Gastroesophageal sphincter (tissue), 3 donors: ENCODE results near the gene PRKG1.

Source experiments
- EP300 ChIP-seq: sonication (generic); formaldehyde crosslinking; IDR thresholded peaks from one replicate; pipeline ENCODE4 v1.6.1; 2017; ENCODE audit warnings: antibody characterized with exemption, mild to moderate bottlenecking
- POLR2A ChIP-seq, 2 donors: fragments of 450-650 bp; IDR thresholded peaks; one replicate each; pipeline ENCODE4 v1.6.1; 2017; ENCODE audit warnings: antibody characterized with exemption in 2 of 2, mild to moderate bottlenecking in 2 of 2, moderate library complexity in 1 of 2
- POLR2AphosphoS5 ChIP-seq: sonication (generic); formaldehyde crosslinking; IDR thresholded peaks from one replicate; pipeline ENCODE4 v1.6.1; 2017; ENCODE audit warnings: antibody characterized with exemption
- TF ChIP-seq, protein P1 (sequence below), 4 experiments: fragments of 200-600 bp in 2 of 4; fragments of 450-650 bp in 2 of 4; sonication (generic) in 1 of 4; IDR thresholded peaks; one replicate each; pipeline ENCODE4 v1.5.1; 2017 to 2019; ENCODE audit warnings: antibody characterized with exemption in 4 of 4, mild to moderate bottlenecking in 2 of 4, moderate library complexity in 2 of 4

DNA sequence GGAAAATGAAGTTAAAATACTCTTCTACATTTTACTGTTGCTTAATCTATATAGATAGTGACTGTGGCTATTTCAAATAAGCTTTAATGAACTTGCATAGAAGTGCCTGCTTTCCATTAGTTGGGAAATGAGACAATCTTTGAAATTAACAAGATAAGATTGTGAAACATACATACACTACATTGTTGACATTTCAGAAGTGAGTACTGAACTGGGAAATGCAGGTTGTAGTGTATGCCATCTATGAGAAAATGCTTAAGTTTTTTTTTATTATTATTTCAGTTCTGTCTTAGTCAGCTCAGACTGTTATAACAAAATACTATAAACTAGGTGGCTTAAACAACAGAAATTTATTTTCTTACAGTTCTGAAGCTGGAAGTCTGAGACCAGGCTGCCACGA lies 674.7 kb downstream of the PRKG1 start:
- no peak for TF ChIP-seq POLR2A (IDR thresholded peaks at IDR 0.05)
- TF ChIP-seq, protein P1, sequence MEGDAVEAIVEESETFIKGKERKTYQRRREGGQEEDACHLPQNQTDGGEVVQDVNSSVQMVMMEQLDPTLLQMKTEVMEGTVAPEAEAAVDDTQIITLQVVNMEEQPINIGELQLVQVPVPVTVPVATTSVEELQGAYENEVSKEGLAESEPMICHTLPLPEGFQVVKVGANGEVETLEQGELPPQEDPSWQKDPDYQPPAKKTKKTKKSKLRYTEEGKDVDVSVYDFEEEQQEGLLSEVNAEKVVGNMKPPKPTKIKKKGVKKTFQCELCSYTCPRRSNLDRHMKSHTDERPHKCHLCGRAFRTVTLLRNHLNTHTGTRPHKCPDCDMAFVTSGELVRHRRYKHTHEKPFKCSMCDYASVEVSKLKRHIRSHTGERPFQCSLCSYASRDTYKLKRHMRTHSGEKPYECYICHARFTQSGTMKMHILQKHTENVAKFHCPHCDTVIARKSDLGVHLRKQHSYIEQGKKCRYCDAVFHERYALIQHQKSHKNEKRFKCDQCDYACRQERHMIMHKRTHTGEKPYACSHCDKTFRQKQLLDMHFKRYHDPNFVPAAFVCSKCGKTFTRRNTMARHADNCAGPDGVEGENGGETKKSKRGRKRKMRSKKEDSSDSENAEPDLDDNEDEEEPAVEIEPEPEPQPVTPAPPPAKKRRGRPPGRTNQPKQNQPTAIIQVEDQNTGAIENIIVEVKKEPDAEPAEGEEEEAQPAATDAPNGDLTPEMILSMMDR (IDR thresholded peaks at IDR 0.05): no peak
- no peak for TF ChIP-seq EP300
- no peak for TF ChIP-seq POLR2AphosphoS5
